NAMALWA (cell line): Measurements from ENCODE around the gene OR2T4.

Source experiments
- DNase-seq: peaks from one replicate; pipeline ENCODE4 v3.0.0-alpha.2; 2015; ENCODE audit warnings: low spot score

OR2T4 gene, protein sequence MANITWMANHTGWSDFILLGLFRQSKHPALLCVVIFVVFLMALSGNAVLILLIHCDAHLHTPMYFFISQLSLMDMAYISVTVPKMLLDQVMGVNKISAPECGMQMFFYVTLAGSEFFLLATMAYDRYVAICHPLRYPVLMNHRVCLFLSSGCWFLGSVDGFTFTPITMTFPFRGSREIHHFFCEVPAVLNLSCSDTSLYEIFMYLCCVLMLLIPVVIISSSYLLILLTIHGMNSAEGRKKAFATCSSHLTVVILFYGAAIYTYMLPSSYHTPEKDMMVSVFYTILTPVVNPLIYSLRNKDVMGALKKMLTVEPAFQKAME

DNA sequence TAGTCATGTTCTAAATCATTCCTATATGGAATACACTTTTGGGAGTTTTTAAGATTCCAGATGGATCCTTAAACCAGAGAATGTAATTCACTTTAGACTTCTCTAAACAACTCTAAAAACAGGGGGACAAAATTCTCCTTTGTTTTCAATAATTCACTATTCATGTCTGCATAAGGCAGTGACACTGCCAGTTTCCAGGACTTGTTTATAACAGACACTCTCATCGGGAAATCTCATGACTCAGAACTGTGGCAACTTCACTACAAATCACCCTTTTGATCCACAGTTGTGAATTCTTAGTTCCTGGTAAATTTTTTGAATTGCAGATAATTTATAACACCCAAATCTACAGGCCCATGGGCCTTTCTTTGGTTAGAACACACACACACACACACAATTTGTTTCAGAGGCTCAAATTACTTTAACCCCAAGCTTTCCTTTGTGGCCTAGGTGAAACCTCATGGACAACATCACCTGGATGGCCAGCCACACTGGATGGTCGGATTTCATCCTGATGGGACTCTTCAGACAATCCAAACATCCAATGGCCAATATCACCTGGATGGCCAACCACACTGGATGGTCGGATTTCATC lies at the start of gene OR2T4:
TSS of gene OR2T4 (plus strand) at position 545 of the 595 bp plus-strand sequence. CDS start at position 545, 0 bp downstream.
- DNase-seq, result no peak

DNA sequence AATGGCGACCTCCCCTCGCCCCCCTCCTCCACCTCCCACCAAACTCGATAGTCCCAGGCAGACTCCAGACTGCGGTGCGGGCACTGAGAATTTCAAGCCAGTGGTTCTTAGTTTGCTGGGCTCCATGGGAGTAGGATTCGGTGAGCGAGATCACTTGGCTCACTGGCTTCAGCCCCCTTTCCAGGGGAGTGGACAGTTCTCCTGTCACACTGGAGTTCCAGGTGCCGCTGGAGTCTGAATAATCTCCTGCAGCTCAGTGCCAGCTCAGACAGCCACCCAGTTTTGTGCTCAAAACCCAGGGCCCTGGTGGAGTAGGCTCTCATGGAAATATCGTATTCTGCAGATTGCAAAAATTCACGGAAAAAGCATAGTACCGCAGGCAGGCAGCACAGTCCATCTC lies 44.7 kb upstream of the OR2T4 start:
- DNase-seq, result no peak

DNA sequence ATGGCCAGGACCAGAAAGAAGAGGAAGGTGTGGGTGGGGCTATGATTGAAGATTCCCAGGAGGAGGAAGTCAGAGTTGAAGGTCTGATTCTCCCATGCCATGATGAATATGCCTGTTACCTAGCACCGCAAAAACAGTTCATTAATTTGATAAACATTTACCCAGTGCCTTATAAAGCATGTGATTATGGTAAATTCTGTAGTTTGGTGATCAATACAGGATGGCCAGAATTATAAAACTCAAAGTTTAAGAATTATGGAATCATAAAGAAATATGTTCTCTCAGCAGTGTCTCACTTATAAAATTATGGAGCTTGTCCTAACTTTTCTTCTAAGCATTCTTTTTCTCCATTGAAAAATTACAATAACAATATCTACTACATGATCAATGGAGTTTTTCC lies 37.0 kb upstream of the OR2T4 start, which contains the start of gene OR2M7:
TSS of gene OR2M7 (minus strand) at position 101 of the 400 bp plus-strand sequence. CDS start at position 101, 0 bp downstream.
- no peak for DNase-seq

DNA sequence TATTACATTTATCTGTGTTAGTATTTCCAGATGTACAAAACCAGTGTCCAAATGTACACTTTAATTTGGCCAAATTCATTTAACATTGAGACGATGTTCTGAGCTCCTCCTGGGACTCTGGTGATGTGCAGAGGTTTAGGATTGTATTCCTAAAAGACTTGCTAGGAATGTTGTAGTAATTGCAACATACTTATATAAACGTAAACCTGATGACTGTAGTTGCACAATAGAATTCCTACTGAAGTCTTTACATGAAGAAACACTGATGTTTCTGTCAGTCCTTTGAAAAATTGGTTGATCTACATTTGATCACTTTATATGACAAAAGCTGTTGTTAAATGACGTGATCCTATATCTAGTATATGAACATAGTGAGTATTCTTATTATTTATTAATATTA lies 18.0 kb upstream of the OR2T4 start:
- no peak for DNase-seq

DNA sequence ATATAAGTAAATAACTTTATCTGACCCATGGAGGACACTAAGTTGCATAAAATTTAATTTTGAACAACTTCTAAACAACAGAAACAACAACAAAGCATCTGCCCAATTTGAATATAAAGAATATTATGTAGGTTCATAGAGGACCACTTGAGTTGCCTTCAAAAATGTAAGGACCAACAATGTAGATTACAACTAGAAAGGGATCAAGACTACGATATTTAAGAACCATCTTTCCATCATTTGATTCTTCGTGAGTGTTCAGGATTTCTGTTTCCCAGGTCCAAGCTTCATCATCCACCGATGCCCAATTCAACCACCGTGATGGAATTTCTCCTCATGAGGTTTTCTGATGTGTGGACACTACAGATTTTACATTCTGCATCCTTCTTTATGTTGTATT lies 13.0 kb upstream of the OR2T4 start, which contains the start of gene OR14C36:
TSS of gene OR14C36 (plus strand) at position 301 of the 400 bp plus-strand sequence. CDS start at position 301, 0 bp downstream.
- DNase-seq, result no peak

DNA sequence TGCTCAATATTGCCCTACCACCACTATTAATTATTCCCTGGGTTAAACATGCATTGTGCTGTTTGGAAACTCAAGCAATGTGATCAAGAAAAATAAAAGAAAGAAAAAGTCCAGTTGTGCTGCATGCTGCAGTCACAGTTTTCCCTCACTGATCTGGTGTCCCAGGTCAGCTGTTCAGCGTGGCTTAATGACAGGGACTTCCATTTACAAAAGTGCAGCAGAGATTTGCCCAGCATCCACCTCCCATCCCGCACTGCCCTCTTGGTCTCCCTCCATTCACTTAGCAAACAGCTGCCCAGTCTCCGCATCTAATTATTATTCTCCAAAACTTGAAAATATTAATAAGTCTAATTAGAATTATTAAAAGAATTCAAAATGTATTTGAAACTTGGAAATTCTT lies 2.0 kb upstream of the OR2T4 start:
- no peak for DNase-seq

DNA sequence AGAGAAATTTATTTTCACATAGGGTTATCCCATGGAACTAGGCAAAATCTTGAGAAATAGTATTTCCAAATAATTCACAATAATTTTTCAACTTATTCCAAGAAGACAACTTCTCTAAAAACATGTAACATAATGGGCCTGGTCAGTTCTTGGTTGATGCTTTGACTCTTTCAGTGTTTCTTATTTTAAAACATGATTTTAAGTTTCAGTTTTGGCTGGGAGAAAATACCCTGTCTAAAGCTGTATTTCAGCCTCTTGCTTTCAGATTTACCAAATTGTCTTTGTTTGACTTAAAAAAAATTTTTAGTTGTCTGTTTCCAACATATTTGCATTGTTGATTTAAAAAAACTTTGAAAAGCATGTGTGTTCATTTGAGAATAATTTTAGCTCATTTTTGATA lies 5.1 kb downstream of the OR2T4 start:
- no peak for DNase-seq

DNA sequence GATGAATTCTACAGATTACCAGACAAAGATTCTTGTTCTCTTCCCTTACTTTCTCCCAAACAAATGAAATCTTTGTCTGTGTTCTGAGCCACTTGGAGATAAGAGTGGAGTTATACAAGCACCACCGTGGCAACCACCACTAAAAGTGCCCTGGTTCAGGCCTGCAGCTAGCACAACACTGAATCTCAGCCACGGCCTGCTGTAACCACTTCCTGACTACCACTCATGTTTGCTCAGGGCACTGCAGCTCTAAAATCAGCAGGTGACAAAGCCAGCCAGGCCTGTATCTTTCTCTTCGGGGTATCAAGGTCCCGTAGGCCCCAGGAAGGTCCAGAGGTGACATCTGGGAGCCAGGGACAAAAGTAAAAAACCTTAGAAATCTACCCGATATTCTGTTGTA lies 10.9 kb downstream of the OR2T4 start:
- no peak for DNase-seq

DNA sequence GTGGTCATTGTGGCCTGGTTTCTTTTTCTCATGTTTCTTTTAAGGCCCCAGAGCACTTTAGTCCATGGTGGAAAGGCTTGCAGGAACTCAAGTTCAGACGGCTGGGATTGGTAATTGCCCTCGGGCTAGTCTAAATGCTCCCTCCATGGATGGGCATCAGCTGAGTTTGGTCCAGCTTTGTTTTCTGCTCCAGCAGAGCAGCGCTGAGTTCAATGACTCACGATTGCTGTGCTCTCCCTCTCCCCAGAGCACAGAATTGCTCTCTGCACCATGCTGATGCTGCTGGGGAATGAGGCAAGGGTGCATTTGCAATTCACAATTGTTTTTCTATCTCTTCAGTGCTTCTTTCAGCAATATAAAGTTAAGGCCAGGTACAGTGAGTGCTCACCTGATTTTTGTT lies 12.3 kb downstream of the OR2T4 start:
- no peak for DNase-seq

DNA sequence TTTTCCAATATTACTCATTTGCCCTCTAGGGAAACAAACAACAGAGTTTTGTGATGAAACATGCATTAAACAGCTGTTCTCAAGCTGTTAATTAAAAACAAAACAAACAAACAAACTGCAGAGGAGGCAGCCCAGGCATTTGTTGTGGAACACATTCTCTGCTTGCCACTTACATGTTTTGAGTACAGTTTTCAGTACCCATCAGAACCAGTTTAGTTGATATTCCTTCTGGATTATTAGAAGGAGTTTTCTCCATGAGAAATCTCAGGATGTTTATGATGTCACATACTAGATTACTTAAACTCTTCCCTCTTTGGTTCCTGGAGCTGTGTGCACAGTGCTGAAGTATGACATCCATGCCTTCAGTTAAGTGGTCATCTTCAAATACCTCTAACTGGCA lies 14.0 kb downstream of the OR2T4 start, which contains the start of gene OR2T6:
TSS of gene OR2T6 (plus strand) at position 301 of the 400 bp plus-strand sequence. CDS start 11,863 bp downstream, outside the sequence.
- no peak for DNase-seq

DNA sequence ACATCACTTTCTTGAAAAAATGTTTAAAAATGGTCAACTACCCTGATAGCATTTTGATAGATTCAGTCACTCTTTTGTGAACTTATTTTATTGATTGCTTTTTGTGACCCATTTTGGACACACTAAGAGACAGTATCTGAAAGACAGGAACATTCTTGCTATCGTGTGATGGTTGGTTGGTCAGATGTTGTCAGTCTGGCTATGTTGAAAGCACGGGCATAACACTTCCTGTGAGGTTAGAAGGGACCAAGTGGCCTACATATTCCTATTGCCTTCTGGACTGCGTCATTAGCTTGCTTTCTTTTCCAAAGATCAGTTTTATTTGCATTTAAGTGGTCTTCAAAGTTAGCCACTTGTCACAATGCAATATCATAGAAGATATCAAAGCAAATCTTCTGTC lies 15.5 kb downstream of the OR2T4 start:
- DNase-seq, result no peak

DNA sequence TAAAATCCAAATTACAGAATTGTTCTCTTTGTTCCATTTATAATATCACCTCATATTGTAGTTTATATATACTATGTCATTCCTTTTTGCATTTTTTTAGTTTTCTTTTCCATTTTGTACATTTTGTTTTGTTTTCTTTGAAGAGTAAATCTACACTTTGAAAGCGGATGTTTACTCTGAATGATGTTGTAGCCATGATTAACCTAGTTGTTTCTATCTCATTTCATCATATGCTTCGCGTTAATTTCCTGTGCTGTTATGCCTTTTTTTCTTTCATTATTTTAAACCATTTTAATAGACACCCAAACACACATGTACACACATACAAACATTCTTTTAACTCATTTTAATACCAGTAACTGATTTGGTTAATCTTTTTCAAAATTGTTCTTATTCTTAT lies 19.4 kb downstream of the OR2T4 start:
- DNase-seq, result no peak

DNA sequence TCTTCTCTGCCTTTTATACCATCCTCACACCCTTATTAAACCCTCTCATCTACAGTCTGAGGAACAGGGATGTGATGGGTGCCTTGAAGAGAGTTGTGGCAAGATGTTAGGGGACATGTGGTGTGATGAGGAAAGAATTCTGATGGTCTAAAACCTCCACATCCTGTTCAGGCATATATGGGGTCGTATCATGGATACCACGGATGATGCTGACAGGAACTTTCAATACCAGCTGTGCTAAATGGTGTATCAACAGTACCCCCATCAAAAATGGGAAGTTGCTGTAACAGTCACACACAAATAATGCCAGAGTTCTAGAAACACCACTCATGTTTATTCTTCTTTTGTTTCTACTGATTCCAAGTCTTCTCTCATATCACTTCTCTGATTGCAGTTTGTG lies 27.0 kb downstream of the OR2T4 start:
- no peak for DNase-seq

DNA sequence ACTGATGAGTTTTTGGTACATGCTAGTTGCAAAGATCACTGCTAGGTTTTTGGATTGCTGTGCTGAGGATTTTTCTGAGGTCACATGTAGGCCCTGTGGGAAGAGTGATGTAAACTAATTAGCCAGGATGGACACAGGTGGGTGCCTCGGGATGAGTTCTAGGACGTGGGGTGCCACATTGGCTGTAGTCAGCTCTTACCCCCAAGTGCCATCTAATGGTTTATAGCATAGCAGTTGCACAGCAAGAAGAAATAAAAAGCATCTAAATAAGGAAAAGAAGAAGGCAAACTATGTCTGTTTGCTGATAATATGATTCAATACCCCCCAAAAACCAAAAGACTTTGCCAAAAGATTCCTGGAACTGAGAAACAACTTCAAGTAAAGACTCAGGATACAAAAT lies 31.6 kb downstream of the OR2T4 start:
- DNase-seq, result no peak

DNA sequence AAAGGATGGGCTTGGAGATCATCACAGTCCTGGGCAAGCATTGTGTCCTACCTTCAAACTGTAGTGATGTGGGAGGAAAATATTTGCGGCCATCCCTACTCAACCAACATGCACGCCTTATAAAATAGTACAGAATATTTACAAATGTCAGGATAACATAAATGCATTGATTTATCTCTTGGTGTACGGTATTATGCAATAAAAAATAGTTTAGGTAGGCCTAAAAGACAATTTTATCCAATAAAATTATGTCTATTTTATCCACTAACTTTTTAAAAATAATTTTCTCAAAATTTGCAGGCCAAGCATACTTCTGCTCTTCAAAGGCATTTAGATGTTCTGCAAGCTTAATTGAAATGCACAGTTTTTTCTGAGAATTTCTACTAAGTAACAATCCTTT lies 41.3 kb downstream of the OR2T4 start, which contains the start of gene OR2T1:
TSS of gene OR2T1 (plus strand) at position 301 of the 400 bp plus-strand sequence. CDS start 3,100 bp downstream, outside the sequence.
- no peak for DNase-seq

DNA sequence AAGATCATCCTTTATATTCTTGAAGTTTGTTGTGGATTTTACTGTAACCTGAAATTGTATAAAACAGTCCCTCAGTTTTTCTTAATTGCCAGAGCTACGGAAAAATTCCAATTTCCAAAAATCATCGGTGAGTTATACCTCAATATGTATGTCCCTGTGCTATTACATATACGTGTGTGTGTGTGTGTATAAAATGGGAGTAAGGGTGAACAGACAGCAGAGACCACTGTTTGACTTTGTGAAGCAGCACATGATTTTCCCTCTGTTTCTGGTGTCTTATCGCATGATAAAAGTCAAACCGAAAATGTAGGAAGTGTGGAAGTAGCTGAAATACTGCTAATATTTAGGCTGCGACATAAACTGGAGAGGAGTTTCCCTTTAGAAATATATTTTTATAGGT lies 42.6 kb downstream of the OR2T4 start:
- peak; percentile 47 for DNase-seq

DNA sequence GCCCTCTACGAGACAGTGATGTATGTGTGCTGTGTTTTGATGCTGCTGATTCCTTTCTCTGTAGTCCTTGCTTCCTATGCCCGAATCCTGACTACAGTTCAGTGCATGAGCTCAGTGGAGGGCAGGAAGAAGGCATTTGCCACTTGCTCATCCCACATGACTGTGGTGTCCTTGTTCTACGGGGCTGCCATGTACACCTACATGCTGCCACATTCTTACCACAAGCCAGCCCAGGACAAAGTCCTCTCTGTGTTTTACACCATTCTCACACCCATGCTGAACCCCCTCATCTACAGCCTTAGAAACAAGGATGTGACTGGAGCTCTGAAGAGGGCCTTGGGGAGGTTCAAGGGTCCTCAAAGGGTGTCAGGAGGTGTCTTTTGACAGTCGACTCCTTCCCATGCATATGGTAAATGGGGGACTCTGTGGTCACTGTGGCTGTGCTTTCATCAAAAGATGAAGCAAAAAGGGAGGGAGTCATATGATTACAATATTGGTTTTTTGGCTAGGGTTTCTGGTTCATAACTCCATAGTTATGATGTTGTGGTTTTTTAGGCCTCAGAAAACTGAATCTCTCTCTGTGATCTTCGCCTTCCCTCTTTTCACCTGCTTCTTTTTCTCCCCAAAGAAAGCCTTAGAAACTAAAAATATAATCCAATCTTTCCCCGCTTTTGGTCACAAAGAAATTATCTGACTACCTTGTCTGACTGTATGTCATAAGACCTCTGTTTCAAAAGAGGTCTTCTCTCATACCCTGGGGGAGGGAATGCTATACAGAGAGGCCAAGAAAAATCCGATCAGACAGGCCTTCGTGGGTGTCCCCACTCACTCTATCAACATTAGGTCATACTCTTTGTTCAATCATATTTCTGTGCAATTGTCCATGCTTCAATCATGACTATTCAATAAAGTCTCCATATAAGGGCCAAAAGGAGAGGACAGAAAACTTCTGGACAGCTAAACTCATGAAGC lies 45.5 kb downstream of the OR2T4 start:
- no peak for DNase-seq
